Islet precursor cell (in vitro differentiated cells): Measurements from ENCODE around the gene KCND3.

ENCODE experiments used
- DNase-seq: peaks from one replicate; pipeline ENCODE4 v3.0.0-alpha.2; 2018

Gene KCND3

GRCh38 chr1:111956155-111956771 is 33.2 kb downstream of the KCND3 start:
- DNase-seq, result no peak

DNA sequence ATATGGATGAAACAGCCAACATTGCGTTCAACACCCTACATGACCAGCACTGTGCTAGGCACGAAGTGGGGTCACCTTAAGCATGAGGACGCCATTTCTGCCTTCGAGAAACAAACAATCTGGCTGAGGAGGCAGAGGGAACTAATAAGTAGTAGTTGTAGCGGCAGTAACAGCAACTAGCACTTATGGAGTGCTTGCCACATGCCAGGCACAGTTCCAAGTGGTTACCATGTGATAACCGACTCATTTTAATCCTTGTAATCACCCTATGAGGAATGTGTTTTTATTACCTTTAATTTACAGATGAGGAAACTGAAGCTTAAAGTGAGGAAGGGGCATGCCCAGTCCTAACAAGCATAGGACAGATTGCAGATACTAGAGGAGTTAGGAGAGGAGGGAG is 33.7 kb downstream of the KCND3 start:
- no peak for DNase-seq

DNA sequence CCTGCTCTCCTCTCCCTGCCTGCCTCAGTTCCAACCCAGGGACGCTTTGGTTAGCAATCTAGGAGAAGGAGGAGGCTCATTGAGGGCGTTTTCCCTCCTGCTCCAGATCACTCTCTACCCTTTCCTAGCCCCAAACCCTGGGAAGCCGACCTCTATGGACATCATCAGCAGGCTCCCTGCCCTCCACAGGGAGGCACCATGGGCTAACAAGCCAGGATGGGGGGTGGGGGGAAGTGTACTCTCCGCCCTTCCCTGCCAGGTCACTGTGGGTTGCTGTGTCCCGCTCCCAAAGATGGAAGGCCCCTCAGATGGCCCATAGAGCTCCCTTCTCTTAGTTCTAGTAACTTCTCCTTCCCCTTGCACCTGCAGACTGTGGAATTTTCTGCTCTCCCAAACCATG is 35.7 kb downstream of the KCND3 start:
- no peak for DNase-seq

- DNase-seq, result no peak
Measured at GRCh38 chr1:111952125-111952657, 37.3 kb downstream of the KCND3 start.

GRCh38 chr1:111948209-111949171 is 41.0 kb downstream of the KCND3 start:
- peak; percentile 58 for DNase-seq

DNA sequence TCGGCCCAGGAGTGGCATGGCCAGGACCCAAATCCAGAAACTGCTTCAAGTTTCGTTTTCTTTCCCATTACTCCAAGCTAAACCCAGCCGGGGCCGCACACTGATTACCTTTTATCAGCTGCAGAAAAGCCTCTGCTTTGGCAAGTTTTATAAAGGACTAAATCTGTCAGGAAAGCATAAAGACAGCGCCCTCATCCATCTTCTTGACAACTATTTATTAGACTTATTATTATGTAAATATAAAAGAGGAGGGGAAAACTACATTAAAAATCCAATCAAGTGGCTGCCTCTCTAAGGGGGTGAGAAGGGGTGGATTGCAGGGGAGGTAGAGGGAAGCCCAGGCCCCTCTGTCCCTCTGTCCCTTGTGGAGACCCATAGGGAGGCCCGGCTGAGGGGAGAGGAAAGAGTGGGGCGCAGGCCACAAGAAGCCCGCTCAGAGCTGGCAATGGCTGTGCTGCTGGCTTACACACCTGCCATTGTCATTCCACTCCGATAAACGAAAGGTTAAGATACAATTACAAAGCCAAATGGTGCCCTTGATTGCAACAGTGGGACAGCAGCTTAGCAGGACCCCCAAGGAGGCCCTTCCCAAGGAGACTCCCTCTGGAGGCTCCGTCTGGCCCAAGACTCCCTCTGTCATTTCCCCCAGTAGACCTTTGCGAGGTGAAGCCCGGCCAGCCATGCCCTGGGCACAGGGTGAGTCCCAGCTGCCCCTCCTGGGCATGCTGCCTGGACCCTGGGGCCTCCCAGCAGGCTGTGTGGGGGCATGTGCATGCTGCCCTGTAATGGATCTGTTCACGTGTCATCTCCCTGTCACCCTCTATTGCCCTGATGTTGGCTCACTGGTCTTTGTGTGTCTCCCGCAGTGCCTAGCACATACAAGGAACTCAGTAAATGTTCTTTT is 45.4 kb downstream of the KCND3 start:
- DNase-seq, result no peak

DNA sequence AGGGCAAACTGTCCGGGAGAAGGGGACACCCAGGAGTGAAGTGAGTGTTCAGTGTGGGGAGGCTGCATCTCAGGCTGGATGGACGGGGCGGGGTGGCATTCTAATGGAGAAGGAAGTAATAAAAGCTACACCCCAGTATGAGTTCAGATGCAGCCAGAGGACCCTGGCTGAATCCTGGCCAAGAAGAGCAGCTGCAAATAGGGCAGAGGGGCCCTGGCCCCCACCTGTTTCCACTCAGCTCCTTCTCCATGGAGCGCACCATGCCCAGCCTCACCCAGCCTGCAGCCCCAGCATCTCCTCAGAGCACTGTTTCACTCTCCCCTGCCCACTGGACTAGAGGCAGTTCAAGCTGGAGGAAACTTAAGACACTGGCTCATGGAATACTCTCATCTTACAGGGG is 46.4 kb downstream of the KCND3 start:
- DNase-seq, result no peak

DNA sequence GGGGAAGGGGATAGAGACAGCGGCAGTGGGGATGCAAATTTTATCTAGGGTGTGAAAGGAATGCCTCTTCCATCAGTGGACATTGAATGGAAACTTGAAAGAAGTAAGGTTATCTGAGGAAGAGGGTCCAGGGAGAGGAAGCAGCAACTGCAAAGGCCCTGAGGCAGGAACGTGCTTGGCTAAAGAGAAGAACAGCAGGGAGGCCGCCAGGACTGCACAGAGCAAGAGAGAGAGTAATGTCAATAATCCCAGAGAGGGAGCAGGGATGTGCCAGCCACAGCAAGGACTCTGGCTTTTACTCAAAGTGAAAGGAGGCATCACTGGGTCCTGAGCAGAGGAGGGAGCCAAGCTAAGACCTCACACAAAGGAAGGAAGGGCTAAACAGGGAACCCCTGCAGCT is 50.9 kb downstream of the KCND3 start:
- DNase-seq, result no peak

GRCh38 chr1:111938123-111938522 is 51.3 kb downstream of the KCND3 start:
- DNase-seq, result no peak

GRCh38 chr1:111937147-111937725 is 52.2 kb downstream of the KCND3 start:
- DNase-seq, result peak; percentile 90

- DNase-seq, result no peak
Measured at GRCh38 chr1:111934106-111934852, 55.2 kb downstream of the KCND3 start.

DNA sequence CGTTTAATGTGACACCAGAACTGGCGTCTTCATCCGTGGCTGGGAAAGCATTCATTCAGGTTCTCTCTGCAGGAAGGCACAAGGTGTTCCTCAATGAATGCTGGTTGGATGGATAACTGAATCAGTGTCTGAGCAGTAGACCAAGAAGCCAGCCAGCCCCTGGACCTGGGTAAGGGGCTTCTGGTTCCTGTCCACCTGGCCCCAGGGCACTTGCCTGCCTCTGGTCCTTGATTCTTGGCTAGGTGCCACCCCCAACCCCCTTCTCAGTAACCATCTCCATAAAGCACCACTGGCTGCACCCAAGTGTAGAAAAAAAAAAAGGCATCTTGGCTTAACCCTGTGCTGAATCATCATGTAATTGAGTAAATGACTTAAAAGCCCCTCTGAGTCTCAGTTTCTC is 59.1 kb downstream of the KCND3 start:
- DNase-seq, result peak; percentile 35

DNA sequence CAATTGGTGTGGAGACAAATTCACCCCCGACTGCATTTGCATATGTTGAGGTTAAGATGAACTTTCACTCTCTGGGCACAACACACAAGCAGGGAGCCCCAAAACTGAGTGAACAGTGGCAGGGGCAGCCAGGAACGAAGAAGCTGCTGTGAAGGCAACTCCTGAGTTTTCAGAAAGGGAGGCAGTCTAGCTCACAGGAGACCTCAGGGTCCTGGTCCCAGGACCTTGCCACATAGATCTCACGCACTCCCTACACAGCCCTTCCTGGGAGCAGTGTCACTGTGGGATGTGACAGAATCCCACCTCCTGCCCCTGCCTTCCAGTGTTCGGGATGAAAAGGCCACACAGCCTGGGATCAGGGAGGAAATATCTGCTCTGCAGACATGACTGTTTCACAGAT is 60.9 kb downstream of the KCND3 start:
- peak; percentile 64 for DNase-seq

DNA sequence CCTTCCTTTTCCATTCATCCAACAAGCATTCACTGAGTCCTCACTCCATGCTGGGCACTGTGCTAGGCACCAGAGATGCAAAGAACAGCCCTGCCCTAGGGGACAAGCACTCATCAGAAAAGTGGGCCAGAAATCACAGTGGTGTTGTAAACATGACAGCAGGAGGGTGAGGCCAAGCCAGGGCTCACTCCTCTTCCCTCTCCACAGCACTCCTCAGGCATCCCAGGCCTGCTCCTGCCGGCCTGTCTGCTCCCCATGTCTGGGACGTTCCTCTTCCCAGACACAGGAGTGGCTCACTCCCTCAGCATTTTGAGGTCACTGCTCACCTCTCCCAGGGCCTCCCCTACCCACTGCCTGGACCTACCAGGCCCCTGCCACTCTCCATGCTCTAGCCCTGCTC is 61.8 kb downstream of the KCND3 start:
- DNase-seq, result peak; percentile 67

DNA sequence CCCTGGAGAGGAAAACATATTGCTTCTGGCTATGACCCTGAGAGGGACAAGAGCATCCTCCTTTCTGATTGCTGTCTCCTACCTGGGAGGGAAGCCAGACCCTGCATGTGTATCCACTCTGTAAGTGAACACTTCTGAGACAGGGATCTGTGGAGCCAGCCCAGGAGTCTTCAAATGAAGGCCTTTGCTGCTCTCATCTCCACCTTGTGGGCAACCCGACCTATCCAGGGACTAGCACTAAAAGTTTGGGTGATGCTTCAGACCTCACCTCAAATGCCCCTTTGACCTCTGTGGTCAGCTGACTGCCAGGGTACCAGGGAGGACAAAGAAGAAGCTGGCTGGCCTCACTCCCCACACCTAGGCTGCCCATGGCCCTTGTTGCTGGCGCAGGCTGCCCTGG is 64.7 kb downstream of the KCND3 start:
- DNase-seq, result peak; percentile 58

DNA sequence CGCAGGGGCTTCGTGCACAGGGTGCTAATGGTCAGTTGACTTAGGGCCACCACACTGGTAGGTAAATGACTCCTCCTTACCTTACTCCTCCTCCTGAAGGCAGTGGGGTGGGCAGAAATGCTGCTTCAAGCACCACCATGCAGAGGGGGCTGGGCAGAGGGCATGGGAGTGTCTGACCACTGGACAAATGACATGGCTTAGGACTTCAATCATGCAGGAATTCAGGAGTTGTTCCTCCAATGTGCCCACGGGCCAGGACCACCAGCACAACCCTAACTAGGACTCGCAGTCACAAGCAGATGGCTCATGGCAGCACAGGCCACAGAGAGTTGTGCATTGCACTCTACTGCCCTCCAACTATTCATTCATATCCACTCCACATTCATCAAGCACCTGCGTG is 65.7 kb downstream of the KCND3 start:
- DNase-seq, result peak; percentile 31

DNA sequence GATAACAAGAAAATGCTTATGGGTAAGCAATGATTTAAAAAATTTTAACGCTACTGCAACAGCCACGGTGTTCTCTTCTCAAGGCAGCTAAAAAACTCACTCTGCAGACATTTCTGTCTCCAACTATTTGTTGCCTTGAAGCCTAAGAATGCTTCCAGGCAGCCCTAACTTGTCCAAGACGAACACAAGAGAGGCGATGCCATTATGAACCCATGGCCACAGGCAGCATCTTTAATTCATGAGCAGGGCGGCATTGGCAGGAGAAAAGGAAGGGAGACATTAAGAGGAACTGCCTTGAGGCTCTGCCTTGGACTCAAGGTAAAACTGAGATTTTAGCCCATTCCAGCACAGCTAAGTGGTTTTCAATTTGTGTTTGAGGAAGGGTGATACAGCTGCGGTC is 67.5 kb downstream of the KCND3 start:
- peak; percentile 34 for DNase-seq

GRCh38 chr1:111920221-111921024 is 69.0 kb downstream of the KCND3 start:
- DNase-seq, result peak; percentile 45

- DNase-seq, result no peak
Measured at GRCh38 chr1:111911776-111912515, 77.5 kb downstream of the KCND3 start.

GRCh38 chr1:111911061-111911460 is 78.4 kb downstream of the KCND3 start:
- no peak for DNase-seq
